Measurements from ENCODE around the gene NUDT21.

NUDT21 gene

GRCh38 chr16:56414366-56414765 lies 36.8 kb downstream of the NUDT21 start:
- H3K4me3 ChIP-seq (replicated peaks; ENCODE audit: low read depth, low read length): no peak overlapping the region
- H3K27me3 ChIP-seq (replicated peaks; ENCODE audit: control insufficient read depth, insufficient read depth, low read length): no peaks in the 10 kb centered on the region
- DNase-seq (ENCODE audit: extremely low read depth, insufficient read length): no peak
- no peak for TF ChIP-seq CTCF (IDR thresholded peaks at IDR 0.05; ENCODE audit: insufficient read depth, low read length, poor library complexity, severe bottlenecking)
- H3K36me3 ChIP-seq (ENCODE audit: control insufficient read depth, insufficient read depth, low read length): peaks cover 3% of the 10 kb centered on the region

GRCh38 chr16:56413381-56413780 lies 37.8 kb downstream of the NUDT21 start:
- no peak for TF ChIP-seq CTCF (IDR thresholded peaks at IDR 0.05; ENCODE audit: insufficient read depth, low read length, poor library complexity, severe bottlenecking)
- H3K36me3 ChIP-seq (ENCODE audit: control insufficient read depth, insufficient read depth, low read length): peaks cover 4% of the 10 kb centered on the region
- no peak overlapping the region for H3K4me3 ChIP-seq (replicated peaks; ENCODE audit: low read depth, low read length)
- H3K27me3 ChIP-seq (replicated peaks; ENCODE audit: control insufficient read depth, insufficient read depth, low read length): no peaks in the 10 kb centered on the region
- DNase-seq (ENCODE audit: extremely low read depth, insufficient read length): no peak

GRCh38 chr16:56411624-56412023 lies 39.5 kb downstream of the NUDT21 start:
- Histone ChIP-seq H3K4me3 (replicated peaks; ENCODE audit: low read depth, low read length) (no peak overlapping the region), H3K27me3 (replicated peaks; ENCODE audit: control insufficient read depth, insufficient read depth, low read length) (no peaks in the 10 kb centered on the region), H3K36me3 (ENCODE audit: control insufficient read depth, insufficient read depth, low read length) (peaks cover 7% of the 10 kb centered on the region)
- no peak for DNase-seq (ENCODE audit: extremely low read depth, insufficient read length)
- TF ChIP-seq CTCF (IDR thresholded peaks at IDR 0.05; ENCODE audit: insufficient read depth, low read length, poor library complexity, severe bottlenecking): no peak

GRCh38 chr16:56411123-56411522 lies 40.0 kb downstream of the NUDT21 start:
- no peak for DNase-seq (ENCODE audit: extremely low read depth, insufficient read length)
- H3K4me3 ChIP-seq (replicated peaks; ENCODE audit: low read depth, low read length): no peak overlapping the region
- peaks cover 7% of the 10 kb centered on the region for H3K36me3 ChIP-seq (ENCODE audit: control insufficient read depth, insufficient read depth, low read length)
- no peaks in the 10 kb centered on the region for H3K27me3 ChIP-seq (replicated peaks; ENCODE audit: control insufficient read depth, insufficient read depth, low read length)
- no peak for TF ChIP-seq CTCF (IDR thresholded peaks at IDR 0.05; ENCODE audit: insufficient read depth, low read length, poor library complexity, severe bottlenecking)

GRCh38 chr16:56409195-56409594 lies 41.9 kb downstream of the NUDT21 start:
- DNase-seq (ENCODE audit: extremely low read depth, insufficient read length): no peak
- Histone ChIP-seq H3K27me3 (replicated peaks; ENCODE audit: control insufficient read depth, insufficient read depth, low read length) (no peaks in the 10 kb centered on the region), H3K4me3 (replicated peaks; ENCODE audit: low read depth, low read length) (no peak overlapping the region), H3K36me3 (ENCODE audit: control insufficient read depth, insufficient read depth, low read length) (peaks cover 10% of the 10 kb centered on the region)
- no peak for TF ChIP-seq CTCF (IDR thresholded peaks at IDR 0.05; ENCODE audit: insufficient read depth, low read length, poor library complexity, severe bottlenecking)

- H3K4me3 ChIP-seq (replicated peaks; ENCODE audit: low read depth, low read length): no peak overlapping the region
- DNase-seq (ENCODE audit: extremely low read depth, insufficient read length): no peak
- no peak for TF ChIP-seq CTCF (IDR thresholded peaks at IDR 0.05; ENCODE audit: insufficient read depth, low read length, poor library complexity, severe bottlenecking)
- peaks cover 10% of the 10 kb centered on the region for H3K36me3 ChIP-seq (ENCODE audit: control insufficient read depth, insufficient read depth, low read length)
- no peaks in the 10 kb centered on the region for H3K27me3 ChIP-seq (replicated peaks; ENCODE audit: control insufficient read depth, insufficient read depth, low read length)
These were observed 42.6 kb downstream of the NUDT21 start for GRCh38 chr16:56408379-56409098.
